Pons (tissue), 1 donor: ENCODE data around the gene TMEM119.
"Not testable (repeated sequence)": the region's sequence is repeated elsewhere in the genome, so short reads cannot be mapped to it uniquely, and the experiment has no call there.

ENCODE experiments used
- DNase-seq: peaks from one replicate; pipeline ENCODE4 v3.0.0-alpha.2; 2016; ENCODE audit warnings: low spot score

The TMEM119 gene

GRCh38 chr12:108565976-108566375 lies 31.9 kb downstream of the TMEM119 start:
- peak; percentile 30 for DNase-seq

DNA sequence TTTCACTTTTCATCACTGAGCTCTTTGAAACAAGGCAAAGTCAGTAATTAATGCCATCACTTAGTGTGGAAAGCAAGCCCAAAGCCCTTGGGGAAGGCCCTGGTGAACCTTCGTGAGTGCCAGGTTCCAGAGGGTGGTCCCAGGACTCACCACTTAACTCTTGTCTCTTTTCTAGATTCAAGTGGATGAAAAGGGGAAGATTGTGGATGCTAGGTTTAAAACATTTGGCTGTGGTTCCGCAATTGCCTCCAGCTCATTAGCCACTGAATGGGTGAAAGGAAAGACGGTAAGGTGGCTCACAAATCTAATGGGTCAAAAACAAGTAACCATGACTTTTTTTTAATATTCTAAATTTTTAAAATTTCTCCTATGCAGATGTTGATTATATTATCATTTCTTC lies 32.7 kb downstream of the TMEM119 start:
- peak; percentile 36 for DNase-seq

GRCh38 chr12:108564724-108565123 lies 33.2 kb downstream of the TMEM119 start:
- DNase-seq: no peak

DNA sequence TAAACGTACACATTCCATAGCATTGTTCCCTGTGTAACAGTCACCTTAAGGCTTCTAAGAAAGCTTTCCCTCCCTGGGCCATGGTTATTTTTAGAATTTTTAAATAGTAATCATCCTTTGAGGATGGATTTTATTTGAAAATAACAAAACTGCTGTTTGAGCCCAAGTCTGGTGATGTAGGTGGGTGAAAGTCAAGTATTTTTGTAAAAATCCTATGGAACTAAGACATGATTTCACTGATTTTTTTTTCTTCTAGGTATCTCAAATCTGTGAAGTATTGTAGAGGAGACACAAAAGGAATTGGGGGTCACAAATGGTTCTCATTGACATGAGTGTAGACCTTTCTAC lies 34.1 kb downstream of the TMEM119 start:
- DNase-seq: no peak

GRCh38 chr12:108563136-108563803 lies 34.6 kb downstream of the TMEM119 start:
- DNase-seq: peak; percentile 93

GRCh38 chr12:108562348-108563135 lies 35.3 kb downstream of the TMEM119 start, which contains the start of gene ISCU:
Gene ISCU, plus strand, starts transcription at chr12:108562596. Its CDS starts 27 bp downstream, at chr12:108562623.
- DNase-seq: peak; percentile 97

DNA sequence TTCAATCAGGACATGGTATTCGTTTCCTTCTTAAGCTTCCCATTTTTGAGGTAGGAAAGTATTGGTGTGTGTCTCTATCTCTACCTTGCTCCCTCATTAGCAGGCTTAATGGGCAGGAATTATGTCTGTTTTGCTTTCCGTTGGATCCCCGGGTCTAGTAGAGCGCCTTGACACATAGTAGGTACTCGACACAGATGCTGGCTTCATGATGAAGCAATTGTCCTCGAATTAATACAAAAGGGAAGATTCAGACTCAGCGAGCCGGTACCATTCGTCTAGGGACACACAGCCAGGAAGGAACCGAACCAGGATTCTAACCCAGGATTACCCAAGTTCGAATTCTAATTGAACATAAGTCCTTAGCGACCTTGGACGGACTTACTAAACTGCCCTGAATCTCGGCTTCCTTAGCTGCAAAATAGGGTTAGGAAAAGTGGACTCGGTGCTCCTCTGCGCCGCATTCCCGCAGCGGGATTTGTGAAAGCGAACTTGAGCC lies 36.0 kb downstream of the TMEM119 start:
- no peak for DNase-seq

DNA sequence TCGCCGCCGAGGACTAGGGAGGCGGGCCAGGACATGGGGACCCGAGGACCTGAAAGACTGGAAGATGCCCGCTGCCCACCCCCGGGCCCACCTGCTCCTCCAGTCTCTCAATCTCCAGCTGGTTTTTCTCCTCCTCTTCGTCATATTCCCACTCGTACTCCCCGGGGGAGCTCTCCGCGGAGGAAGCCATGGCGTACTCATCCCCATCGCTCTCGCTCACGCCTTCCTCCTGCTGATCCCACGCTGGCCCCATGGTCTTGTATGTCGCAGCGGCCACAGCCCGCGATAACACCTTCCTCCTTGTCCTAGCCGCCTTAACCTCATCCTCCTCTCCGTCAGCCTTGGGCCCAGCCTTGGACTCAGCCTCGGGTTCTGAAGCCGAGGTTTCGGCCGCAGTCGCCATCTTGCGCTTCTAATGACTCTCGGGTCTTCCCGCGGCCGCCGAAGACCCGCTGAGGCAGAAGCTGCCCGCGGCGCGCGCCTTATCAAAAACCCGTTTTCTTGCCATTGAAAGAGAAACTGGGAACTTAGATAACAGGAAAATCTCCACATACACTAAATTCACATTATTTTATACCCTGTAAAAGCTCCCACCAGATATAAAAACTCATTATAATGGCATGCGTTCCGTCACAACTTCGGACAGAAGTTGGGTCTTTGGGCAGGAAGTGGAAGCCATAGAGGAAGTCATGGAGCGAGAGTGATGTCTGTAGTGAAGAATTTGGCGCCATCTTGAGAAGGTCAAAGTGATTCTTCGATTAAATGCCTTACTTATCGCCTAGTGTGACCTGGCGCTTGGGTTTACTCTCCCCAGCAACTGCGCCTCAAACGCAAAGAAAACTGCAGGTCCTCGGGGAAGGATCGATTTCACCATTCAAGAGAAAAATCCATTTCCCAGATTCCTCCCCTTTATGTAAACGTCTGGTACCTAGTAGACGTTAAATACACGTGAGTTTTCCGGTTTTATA lies 36.8 kb downstream of the TMEM119 start, which contains the start of gene SART3:
SART3 (minus strand) TSS at position 422 of the 968 bp plus-strand sequence; CDS start at position 403, 19 bp downstream.
- peak; percentile 96 for DNase-seq

DNA sequence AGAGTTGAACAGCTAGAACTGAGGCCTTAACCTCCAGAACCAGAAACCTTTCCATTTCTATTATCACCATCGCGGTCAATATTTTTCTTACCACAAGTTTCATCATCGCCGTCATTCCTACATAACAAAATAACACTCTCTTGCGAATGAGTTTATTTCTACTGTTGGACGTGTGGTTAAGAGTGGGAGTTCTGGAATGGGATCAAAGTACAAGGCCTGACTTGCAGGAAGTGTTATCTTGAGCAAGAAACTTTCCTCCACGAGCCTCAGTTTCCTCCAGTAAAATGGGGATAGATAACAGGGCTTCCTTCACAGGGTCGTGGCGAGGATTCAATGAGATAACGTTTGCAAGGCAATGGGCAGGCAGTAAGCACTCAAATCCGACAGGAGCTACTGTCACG lies 37.6 kb downstream of the TMEM119 start:
- DNase-seq: no peak

DNA sequence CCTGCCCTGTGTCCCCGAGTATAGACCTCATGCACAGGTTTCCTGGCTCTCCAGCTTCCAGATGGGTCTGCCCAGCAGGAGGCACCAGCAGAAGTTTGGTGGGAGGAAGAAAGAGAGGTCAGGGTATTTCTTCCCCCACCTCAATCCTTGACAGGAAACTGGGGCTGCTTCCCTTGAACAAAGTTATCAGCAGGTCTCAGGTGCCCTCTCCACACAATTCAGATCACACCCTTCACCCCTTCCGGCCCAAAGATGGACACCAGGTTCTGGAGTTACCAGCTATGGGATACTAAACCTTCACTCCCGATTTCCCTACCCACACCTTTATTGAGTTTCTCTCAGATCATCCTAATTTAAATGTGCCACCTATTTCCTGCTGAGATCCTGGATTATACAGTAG lies 38.1 kb downstream of the TMEM119 start:
- no peak for DNase-seq

DNA sequence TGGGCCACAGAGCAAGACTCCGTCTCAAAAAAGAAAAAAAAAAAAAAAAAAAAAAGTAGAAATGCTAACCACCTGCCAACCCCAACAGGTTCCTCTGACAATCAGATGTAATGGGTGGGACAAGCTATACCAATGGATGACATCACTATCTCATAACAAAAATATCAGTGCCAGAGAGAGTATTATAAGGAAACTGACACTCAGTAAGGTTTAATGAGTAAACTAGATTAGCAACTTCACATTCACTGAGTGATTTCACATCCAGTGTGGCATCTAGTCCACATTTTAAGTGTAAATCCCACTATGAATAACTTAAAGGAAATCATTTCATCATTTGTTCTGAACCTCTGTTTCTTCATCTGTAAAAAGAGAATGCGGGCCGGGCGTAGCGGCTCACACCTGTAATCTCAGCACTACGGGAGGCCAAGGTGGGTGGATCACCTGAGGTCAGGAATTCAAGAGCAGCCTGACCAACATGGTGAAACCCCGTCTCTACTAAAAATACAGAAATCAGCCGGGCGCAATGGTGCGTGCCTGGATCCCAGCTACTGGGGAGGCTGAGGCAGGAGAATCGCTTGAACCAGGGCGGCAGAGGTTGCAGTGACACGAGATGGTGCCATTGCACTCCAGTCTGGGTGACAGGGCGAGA lies 38.8 kb downstream of the TMEM119 start:
- DNase-seq: no peak

DNA sequence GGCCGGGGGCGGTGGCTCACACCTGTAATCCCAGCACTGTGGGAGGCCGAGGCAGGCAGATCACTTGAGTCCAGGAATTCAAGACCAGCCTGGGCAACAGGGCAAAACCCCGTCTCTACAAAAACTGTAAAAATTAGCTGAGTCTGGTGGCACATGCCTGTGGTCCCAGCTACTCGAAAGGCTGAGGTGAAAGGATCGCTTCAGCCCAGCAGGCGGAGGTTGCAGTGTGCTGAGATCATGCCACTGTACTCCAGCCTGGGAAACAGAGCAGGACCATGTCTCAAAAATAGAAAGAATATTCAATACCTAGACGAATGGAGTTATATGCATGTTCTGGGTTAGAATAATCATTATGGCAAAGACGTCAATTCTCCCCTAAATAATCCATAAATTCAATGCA lies 42.5 kb downstream of the TMEM119 start:
- DNase-seq: not testable (repeated sequence)

DNA sequence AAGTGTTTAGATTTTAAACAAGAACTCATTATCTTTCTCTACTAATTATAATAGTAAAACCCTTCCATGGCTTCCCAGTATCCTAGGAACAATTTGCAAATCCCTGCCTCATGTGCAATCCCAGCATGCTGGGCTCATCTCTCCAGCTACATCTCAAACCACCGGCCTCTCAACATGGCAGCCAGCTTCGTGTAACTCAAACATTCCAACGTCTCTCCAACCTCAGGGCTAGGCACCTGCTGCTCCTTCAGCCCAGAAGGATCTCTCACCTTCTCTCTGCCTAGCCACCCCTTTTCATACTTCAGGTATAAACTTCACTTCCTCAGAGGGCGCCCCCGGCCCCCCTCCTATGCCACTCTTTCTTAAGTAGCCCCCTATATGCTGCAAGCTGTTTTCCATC lies 44.1 kb downstream of the TMEM119 start:
- DNase-seq: no peak

GRCh38 chr12:108551535-108551934 lies 46.3 kb downstream of the TMEM119 start:
- DNase-seq: no peak

DNA sequence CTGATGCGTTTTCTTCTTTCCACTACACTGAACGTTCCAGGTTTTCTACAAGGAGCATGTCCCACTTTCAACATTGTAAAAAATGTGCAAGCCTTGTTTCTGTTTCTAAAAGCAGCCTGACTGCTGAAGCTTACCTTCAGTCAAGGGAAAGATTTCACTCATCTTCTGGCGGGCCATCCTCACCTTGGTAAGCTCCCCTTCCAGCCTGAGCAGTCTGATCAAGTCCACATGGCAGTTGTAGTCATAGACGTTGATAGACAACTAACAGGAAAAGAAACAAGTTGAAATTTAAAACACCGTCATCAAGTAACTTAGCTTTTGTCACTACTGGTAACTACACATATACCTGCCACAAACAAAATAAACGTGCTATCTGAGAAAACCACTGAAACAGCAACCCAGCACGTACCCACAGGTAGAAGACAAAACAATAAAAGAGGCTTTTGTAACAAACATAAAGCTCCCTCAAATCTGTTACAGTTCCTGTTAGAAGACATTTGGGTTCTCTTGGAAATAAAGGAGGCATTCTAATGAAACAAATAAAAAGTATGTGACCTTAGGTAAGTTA lies 48.8 kb downstream of the TMEM119 start:
- DNase-seq: no peak

DNA sequence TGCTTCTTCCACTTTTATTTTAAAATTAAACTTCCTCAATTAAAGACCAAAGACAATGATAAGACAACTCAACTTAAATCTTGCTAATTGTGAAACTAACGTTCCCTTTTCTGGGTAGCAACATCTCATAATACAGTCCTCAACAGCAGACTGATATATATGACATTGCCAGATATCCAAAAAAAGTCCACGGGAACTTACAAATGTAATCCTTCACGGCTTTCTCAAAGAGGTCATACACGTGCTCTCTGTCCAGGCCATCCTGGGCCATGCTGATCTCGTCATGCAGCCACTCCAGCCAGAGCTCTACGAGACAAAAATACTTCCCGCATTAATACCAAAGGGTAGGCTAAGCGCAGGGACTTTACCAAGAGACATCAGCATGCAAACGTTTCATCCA lies 50.2 kb downstream of the TMEM119 start:
- DNase-seq: no peak

DNA sequence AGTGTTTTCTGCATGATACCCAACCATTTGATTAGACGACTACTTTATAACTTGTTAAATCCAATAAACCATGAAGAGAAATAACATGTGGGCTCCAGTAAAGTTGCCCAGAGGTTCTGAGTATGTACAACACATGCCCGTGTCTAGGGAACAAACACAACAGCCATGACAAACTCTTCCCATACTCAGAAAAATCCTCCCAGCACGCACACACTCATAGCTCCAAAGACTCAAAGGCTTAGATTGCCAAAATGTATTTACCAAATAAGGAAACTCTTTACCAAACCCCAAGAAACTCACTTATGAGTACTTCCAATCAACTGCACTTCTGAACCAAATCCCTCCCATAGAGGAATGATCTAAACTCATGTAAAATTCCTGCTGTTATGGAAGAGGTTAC lies 54.2 kb downstream of the TMEM119 start:
- DNase-seq: no peak

DNA sequence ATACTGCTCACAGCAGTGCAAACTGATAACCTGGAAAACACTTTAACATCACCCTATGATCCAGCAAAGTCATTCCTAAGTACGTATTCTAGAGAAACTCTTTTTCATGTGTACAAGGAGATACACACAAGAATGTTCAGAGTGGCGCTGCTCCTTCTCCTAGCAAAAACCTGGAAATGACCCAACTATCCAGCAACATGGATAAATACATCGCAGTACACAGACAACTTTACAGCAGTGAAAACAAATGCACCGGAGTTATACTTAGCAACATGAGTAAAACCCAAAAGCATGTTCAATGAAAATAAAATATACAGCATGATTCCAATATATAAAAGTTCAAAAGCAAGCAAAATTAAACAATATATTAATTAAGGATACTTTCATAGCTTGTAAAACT lies 55.6 kb downstream of the TMEM119 start:
- no peak for DNase-seq
